NCI-H1694 (cell line): ENCODE measurements around the gene BEGAIN.

Experiments used
- DNase-seq: peaks from one replicate; lab custom pipeline; 2025; lab: John Stamatoyannopoulos, UW

BEGAIN gene

DNA sequence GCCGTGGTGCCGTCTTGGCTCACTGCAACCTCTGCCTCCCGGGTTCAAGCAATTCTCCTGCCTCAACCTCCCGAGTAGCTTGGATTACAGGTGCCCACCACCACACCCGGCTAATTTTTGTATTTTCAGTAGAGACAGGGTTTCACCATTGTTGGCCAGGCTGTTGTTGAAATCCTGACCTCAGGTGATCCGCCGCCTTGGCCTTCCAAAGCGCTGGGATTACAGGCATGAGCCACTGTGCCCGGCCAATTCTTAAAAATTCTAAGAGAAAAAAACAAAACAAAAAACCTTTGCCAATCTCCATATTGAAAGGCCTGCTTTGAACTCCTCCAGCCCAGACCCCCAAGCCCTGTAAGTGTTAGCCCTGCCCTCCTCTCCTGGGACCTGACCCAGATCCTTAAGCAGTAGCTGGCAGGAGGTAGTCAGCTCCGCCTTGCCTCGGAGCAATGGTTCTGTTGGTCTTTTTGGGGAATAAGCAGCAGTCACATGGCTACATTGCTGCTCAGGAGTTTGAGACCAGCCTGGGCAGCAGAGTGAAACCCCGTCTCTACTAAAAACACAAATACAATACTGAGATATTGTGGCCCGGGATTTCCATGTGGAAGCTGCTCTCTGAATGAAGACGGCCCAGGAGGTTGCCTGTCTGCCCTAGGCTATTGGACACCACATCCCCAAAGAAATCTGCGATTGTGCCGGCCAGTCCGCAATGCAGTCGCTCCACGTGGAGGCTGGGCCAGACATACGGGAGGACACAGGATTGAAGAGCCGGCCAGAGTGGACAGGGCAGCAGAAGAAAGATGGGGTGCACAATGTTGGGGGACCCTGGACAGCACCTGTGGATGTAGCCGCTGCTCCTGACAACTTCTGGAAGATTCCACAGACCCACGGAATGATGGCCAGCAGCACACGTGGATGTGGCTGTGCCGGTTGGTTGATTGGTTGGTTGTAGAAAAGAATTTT is 28.8 kb upstream of the BEGAIN start:
- DNase-seq: no peak

- DNase-seq: no peak
Measured at GRCh38 chr14:100614803-100615202, 27.6 kb upstream of the BEGAIN start.

DNA sequence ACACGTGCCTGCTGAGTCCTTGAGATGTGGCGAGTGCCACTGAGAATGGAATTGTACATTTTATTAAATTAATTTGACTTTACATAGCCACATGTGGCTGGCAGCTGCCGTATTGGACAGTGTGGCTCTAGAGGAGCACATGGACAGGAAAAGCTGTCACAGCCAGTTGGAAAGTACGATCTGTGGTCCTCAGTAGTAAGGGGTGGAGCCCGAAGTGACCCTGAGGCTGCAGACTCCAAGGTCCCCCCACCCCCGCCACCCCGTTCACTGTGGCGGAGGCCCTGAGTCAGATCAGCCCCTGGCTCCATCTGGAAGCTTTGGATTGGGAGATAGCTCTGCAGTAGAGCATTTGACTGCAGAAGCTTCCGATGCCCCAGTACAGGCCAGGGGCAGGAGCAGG is 25.8 kb upstream of the BEGAIN start:
- DNase-seq: no peak

- no peak for DNase-seq
Measured at GRCh38 chr14:100611811-100612480, 24.7 kb upstream of the BEGAIN start.

GRCh38 chr14:100610511-100611217 is 23.4 kb upstream of the BEGAIN start:
- DNase-seq: peak; percentile 46

DNA sequence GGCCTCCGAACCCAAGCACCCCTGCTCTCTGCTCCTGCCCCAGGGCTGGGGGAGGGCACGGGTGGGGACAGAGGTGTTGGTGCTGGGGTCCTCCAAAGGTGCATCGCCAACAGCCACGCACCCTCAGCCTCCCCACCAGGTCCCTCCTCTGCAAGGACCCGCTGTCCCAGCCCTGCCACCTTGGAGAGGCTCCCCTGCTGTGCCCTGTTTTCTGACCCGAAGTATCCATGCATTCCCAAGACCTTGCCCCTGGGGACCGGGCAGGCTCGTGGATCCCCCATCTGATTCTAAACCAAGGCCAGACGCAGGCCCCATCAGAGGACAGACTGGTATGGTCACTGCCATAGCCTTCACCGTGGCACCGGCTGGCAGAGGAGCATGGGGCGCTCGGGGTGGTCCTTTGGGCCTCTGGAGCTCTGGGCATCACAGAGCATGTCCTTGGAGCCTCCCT is 22.7 kb upstream of the BEGAIN start:
- no peak for DNase-seq

DNA sequence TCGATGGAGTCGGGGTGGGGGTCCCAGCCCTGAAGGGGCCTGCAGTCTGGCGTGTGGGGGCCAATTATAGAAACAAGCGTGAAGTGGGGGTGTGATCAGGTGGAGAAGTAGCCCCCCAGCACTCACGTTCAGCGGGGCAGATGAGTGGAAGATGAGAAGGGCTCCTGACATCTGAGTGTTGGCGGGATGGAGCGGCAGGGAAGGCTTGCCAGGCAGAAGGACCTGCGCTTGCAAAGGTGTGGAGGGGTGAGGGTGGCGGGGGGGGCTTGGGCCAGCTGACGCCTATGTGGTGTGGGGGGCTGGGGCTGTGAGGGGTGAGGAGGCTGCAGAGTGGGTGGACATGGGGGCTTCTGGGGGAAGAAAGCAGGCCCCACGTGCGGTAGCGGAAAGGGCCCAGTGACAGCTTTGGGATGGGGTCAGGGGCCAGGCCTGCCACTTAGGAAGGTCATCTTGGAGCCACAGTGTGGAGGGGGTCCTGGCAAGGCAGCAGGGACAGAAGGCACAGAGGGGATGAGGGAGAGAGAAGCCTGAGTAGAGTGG is 22.2 kb upstream of the BEGAIN start:
- no peak for DNase-seq

- no peak for DNase-seq
Measured at GRCh38 chr14:100608586-100609330, 21.5 kb upstream of the BEGAIN start.

GRCh38 chr14:100608064-100608463 is 20.8 kb upstream of the BEGAIN start:
- no peak for DNase-seq

- DNase-seq: no peak
Measured at GRCh38 chr14:100607611-100607956, 20.4 kb upstream of the BEGAIN start.

DNA sequence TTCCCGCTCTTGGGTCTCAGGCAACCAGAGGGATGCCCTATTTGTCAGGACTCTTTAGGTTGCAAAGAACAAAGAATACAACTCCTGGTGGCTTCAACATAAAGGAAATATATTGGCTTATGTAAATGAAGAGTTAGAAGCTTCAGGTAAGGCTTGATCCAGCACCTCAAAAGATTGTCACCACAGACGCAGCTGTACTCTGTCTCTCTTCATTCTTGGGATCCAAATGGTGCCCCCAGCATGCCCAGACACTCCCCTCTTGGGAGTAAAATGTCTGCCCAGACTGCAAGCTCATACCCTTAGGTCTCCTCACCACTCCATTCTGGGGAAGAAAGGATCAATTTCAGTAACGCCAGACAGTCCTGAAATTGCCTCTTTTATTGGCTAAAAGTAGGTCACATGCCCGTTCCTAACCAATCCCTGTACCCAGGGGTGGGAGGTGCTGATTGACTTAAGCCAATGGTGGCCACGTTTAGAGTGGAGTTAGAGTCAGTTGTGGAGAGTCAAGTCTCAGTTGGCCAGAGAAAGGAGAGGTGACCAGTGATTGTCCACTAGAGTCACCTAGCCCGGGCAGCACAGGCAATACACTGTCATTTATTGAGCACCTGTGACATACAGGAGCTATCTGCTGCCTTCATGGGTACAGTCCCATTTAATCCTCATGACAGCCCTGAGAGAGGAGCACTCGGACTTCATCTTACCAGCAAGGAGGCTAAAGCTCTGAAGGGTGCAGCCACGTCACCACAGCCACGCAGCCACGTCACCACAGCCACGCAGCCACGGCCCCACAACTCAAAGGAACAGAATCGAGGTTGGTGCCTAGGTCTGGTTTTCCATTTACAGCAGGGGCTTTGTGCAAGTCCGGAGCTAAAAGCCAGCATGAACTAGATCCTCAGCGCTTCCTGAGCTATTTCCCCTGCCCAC is 19.7 kb upstream of the BEGAIN start:
- no peak for DNase-seq

DNA sequence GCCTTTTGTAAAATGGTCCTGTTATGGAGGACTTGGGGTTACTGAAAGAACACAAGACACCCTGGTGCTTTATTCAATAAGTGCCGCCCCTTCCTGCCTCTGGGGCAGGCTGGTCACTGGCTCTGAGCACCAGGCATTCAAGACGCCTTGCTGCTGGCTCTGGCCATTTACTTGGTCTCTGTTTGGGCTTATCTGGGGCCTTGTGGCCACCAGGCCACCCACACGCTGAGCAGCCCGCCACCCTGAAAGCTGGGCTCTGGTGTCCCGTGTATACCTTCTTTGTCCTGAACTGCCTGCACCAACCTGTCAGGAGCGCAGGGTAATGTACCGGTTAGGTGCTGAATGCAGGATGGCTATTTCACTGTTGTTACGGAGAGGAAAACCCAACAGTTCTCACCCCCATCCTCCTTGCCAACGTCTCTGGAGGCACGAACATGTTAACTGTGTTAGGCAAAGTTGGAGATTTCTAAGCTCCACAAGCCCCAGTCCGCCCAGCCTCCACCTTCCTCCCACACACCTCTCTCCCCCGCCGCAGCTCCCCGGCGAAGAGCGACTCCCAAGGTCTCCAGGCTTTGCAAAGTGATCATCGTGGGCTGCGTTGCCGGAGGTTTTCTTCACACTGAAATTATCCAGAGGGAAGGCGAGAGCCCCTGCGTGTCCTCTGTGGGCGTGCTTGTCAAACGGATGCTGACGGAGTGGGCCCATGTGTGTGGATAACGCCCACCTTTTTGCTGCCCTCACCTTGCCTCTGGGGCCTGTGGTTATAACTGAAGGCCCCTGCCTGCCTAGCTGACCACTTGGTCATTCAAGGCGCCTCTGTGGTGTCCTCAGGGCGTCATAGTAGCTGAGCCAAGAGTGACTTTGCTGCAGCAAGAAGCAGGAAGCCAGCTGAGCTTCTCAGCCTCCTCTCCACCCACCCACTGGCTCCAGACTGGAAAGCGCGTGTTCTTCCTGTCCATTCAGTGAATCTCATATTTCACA is 18.8 kb upstream of the BEGAIN start:
- no peak for DNase-seq

DNA sequence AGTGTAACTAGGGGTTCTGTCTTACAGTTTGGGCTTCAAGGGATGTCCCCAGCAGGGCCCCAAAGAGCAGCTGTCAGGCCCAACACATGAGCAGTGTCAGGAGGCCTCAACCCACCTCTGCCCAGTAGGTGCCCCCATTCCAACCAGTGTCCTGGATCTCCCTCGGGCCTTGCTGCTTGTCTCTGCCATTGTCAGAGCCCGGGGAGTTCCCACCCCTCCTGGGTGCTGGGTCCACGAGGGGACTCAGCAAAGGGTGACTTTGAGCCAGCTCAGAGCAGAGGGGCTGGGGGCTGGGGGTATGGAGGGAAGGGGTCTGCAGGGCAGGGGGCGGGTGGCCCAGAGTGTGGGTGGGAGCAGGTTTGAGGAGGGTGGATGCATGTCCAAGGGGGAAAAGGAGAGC is 18.0 kb upstream of the BEGAIN start:
- no peak for DNase-seq

GRCh38 chr14:100604709-100605108 is 17.5 kb upstream of the BEGAIN start:
- peak; percentile 61 for DNase-seq

DNA sequence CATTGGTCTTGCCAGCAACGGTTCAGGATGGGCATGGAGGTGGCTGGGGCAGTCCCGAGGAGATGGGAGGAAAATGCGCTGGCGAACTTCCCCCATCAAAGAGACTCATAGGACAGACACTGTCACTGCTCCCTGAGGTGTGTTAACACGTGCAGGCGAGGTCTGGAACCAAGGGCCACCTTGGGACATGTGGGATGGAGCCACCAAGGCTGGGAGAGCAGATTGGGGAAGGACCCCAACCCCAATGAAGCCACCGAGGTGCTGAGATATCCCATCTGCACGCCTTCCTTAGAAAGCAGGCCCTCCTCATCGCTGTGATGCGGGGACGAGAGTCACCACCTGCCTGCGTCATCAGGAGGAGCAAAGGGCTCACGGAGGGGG is 16.9 kb upstream of the BEGAIN start:
- no peak for DNase-seq

DNA sequence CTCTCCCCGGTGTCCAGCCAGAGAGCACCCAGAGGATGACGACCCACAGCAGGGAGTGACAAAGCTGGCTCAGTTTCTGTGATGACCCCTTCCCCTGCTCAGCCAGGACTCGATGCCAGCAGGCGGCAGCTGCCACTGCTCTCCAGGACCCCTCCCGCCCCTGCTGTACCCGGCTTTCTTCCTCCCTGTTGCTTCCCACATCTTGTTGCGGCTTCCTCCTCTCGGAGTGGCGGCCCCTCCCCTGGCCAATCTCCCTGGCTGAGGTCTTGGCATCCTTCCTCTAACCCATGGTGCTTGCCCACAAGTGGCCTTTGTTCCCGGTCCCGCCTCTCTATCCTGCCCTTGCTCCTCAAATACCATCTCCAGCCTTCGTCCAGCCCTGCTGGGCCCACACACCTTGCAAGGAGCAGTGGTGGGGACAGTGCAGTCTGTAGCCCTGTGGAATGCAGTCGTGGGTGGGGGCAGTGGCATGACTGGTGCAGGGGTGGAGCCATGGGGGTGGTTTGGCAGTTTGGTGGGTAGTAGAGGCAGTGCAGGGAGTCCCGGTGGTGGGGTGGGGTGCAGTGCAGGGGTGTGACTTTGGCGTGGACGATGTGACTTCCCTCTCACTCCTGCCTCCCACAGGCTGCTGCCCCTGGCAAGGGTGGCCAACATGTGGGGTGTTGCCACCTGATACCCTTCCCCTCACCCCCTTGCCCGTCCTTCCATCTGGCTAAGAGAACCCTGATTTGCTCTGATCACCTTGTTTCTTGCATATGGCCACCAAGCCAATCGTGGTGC is 16.3 kb upstream of the BEGAIN start:
- DNase-seq: no peak

- DNase-seq: no peak
Measured at GRCh38 chr14:100602621-100603230, 15.5 kb upstream of the BEGAIN start.

DNA sequence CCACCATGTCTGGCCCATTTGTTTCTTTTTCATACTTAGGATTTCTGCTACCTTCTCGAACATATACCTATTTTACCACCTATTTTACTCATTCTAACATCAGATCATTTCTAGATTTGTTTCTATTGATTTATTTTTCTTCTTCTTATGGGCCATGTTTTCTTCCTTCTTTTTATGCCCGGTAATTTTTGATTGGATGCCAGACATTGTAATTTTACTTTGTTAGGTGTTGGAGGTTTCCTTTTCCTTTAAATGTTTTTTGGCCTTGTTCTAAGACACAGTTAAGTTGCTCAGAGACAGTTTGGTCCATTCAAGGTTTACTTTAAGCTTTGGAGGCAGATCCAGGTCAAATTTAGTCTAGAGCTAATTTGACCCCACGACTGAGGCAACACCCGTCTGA is 14.7 kb upstream of the BEGAIN start:
- DNase-seq: no peak
